Karpas-422 (cell line): ENCODE results near the gene IL23R. TPM values are rescaled to one million over a fixed set of nuclear protein-coding genes. Genes with fewer than 3 reads are reported as not detected.

ENCODE experiments used
- DNase-seq: peaks from one replicate; pipeline ENCODE4 v3.0.0-alpha.2; 2015
- H2AFZ ChIP-seq: fragments of 200-600 bp; sonication (generic); 2 replicates; pipeline ENCODE4 v1.6.1; 2014; ENCODE audit warnings: antibody characterized with exemption, low read length, mixed read lengths
- H3K27ac ChIP-seq: fragments of 200-600 bp; sonication (generic); 2 replicates; pipeline ENCODE4 v1.5.1; 2014; ENCODE audit warnings: mild to moderate bottlenecking, low read length, moderate library complexity
- H3K27me3 ChIP-seq: fragments of 200-600 bp; sonication (generic); 2 replicates; pipeline ENCODE4 v1.6.1; 2014; ENCODE audit warnings: low read length, mixed read lengths
- H3K36me3 ChIP-seq: fragments of 200-600 bp; sonication (generic); 2 replicates; pipeline ENCODE4 v1.6.1; 2014; ENCODE audit warnings: low read length, mixed read lengths; ENCODE audit not compliant: insufficient read depth
- H3K4me1 ChIP-seq: fragments of 200-600 bp; sonication (generic); 2 replicates; pipeline ENCODE4 v1.6.1; 2014; ENCODE audit warnings: mild to moderate bottlenecking, low read length, mixed read lengths
- H3K4me2 ChIP-seq: fragments of 200-600 bp; sonication (generic); 2 replicates; pipeline ENCODE4 v1.6.1; 2014; ENCODE audit warnings: low read length, low read depth, mild to moderate bottlenecking; ENCODE audit not compliant: poor library complexity, severe bottlenecking
- H3K4me3 ChIP-seq: fragments of 200-600 bp; sonication (generic); 2 replicates; pipeline ENCODE4 v1.5.1; 2014; ENCODE audit warnings: mild to moderate bottlenecking, antibody characterized with exemption, low read length, mixed read lengths
- H3K79me2 ChIP-seq: fragments of 200-600 bp; sonication (generic); 2 replicates; pipeline ENCODE4 v1.6.1; 2014; ENCODE audit warnings: mild to moderate bottlenecking, low read length, mixed read lengths
- H3K9ac ChIP-seq: fragments of 200-600 bp; sonication (generic); 2 replicates; pipeline ENCODE4 v1.6.0; 2014; ENCODE audit warnings: low read length
- H3K9me2 ChIP-seq: fragments of 200-600 bp; sonication (generic), shearing (Covaris generic); replicated peaks from 2 replicates; pipeline ENCODE4 v1.6.0; 2014; ENCODE audit warnings: mild to moderate bottlenecking, low read length, moderate library complexity; ENCODE audit not compliant: insufficient read depth
- H3K9me3 ChIP-seq: fragments of 300-700, 200-600 bp; sonication (generic); 2 replicates; pipeline ENCODE4 v1.6.1; 2014; ENCODE audit warnings: low read length, mixed read lengths
- H4K20me1 ChIP-seq: fragments of 200-600 bp; sonication (generic); 2 replicates; pipeline ENCODE4 v1.6.1; 2014; ENCODE audit warnings: mild to moderate bottlenecking, antibody characterized with exemption, low read length, low read depth; ENCODE audit not compliant: insufficient read depth
- small RNA-seq: library from RNA; depleted of rRNA; stranded (forward); fragments of <200 nt; gene quantifications from one replicate; pipeline ENCODE3, GENCODE V24; 2014
- total RNA-seq: library from RNA; depleted of rRNA; stranded (reverse); fragments of >200 nt; shearing (Covaris generic); gene quantifications from 2 replicates; pipeline ENCODE4 v1.2.3, GENCODE V29; 2014; ENCODE audit warnings: low replicate concordance; rRNA removed

IL23R gene
- total RNA-seq, 1 experiment from 2014 or later = 0.45 TPM

DNA sequence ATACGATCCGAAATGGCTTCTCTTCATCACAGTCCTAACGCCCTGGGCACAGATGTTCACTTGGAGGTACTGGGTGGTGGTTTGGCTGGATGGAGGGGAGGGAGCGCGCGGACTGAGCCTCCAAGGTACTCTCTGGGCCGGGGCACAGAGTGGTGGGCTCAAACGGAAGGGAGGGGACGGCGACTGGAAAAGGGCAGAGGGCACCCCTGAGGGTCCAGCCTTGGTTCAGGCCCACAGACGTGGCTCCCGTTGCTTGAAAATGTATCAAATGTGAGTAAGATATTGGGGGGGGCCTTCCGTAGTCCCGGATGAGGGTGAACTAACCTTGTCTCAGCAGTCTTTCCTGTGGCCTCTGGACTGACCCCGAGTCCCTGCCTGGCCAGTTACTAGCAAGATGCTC, 141.9 kb downstream of the IL23R start:
- Histone ChIP-seq H3K27ac (no peak overlapping the region), H4K20me1 (no peaks in the 10 kb centered on the region), H3K9me3 (no peaks in the 10 kb centered on the region), H3K9ac (no peak overlapping the region), H3K4me3 (no peak overlapping the region), H2AFZ (no peak overlapping the region), H3K79me2 (no peaks in the 10 kb centered on the region), H3K36me3 (no peaks in the 10 kb centered on the region), H3K4me2 (no peak overlapping the region), H3K27me3 (no peaks in the 10 kb centered on the region), H3K9me2 (no peaks in the 10 kb centered on the region), H3K4me1 (no peaks in the 10 kb centered on the region)
- peak; percentile 14 for DNase-seq

Small RNA genes within 50 kb of the gene (small RNA-seq; reads per million reads assigned to genes)
- gene RNU4ATAC4P (not detected), gene RNU6-586P (not detected)

Other genes starting within 250 kb of the IL23R start
- 0.48 and 0.97 TPM in 2 replicates for gene DNAI4, start 241.6 kb upstream of the IL23R start, total RNA-seq
- 19.3 and 29.2 TPM in 2 replicates for gene MIER1, start 241.5 kb upstream of the IL23R start, total RNA-seq
- 22.0 and 40.6 TPM in 2 replicates for gene SLC35D1, start 112.3 kb upstream of the IL23R start, total RNA-seq
- not detected in 2 replicates for gene C1orf141, start 31.5 kb upstream of the IL23R start, total RNA-seq
- gene IL12RB2, start 141.4 kb downstream of the IL23R start, total RNA-seq = not detected in 2 replicates